Measurements from ENCODE around the gene ITGB7. TPM values are rescaled to one million over a fixed set of nuclear protein-coding genes. Genes with fewer than 3 reads are reported as not detected.

The ITGB7 gene
- total and polyA plus RNA-seq, 2 donors: 9.5 to 18.9 TPM

Other genes starting within 250 kb of the ITGB7 start
- gene EIF4B, start 200.8 kb downstream of the ITGB7 start, total RNA-seq: 432 TPM
- 148 TPM for gene EIF4B, start 200.8 kb downstream of the ITGB7 start, polyA plus RNA-seq
- 2.3 TPM for gene TNS2, start 157.2 kb downstream of the ITGB7 start, total RNA-seq
- 40.4 TPM for gene TNS2, start 157.2 kb downstream of the ITGB7 start, polyA plus RNA-seq
- 9.1 TPM for gene SPRYD3, start 127.9 kb downstream of the ITGB7 start, total RNA-seq
- 17.3 TPM for gene SPRYD3, start 127.9 kb downstream of the ITGB7 start, polyA plus RNA-seq
- gene IGFBP6, start 109.6 kb downstream of the ITGB7 start, total RNA-seq: 10.0 TPM
- 27.4 TPM for gene IGFBP6, start 109.6 kb downstream of the ITGB7 start, polyA plus RNA-seq
- gene SOAT2, start 103.8 kb downstream of the ITGB7 start, total RNA-seq: 0.61 TPM
- gene SOAT2, start 103.8 kb downstream of the ITGB7 start, polyA plus RNA-seq: 0.71 TPM
- 22.6 TPM for gene ZNF740, start 26.5 kb downstream of the ITGB7 start, total RNA-seq
- 10.3 TPM for gene ZNF740, start 26.5 kb downstream of the ITGB7 start, polyA plus RNA-seq
- 7.6 TPM for gene CSAD, start 26.3 kb downstream of the ITGB7 start, total RNA-seq
- 61.7 TPM for gene CSAD, start 26.3 kb downstream of the ITGB7 start, polyA plus RNA-seq
- gene RARG, start 25.0 kb upstream of the ITGB7 start, total RNA-seq: 4.6 TPM
- gene RARG, start 25.0 kb upstream of the ITGB7 start, polyA plus RNA-seq: 8.5 TPM
- gene ESPL1, start 61.0 kb upstream of the ITGB7 start, total RNA-seq: 8.9 TPM
- 1.7 TPM for gene ESPL1, start 61.0 kb upstream of the ITGB7 start, polyA plus RNA-seq
- 816 TPM for gene PFDN5, start 88.3 kb upstream of the ITGB7 start, total RNA-seq
- gene PFDN5, start 88.3 kb upstream of the ITGB7 start, polyA plus RNA-seq: 1,604 TPM
- 53.0 TPM for gene MYG1, start 92.4 kb upstream of the ITGB7 start, total RNA-seq
- 57.9 TPM for gene MYG1, start 92.4 kb upstream of the ITGB7 start, polyA plus RNA-seq
- gene AAAS, start 114.4 kb upstream of the ITGB7 start, total RNA-seq: 52.7 TPM
- 53.3 TPM for gene AAAS, start 114.4 kb upstream of the ITGB7 start, polyA plus RNA-seq
- not detected for gene SP7, start 129.1 kb upstream of the ITGB7 start, total RNA-seq
- 0.02 TPM for gene SP7, start 129.1 kb upstream of the ITGB7 start, polyA plus RNA-seq
- 37.4 TPM for gene SP1, start 172.9 kb upstream of the ITGB7 start, total RNA-seq
- gene SP1, start 172.9 kb upstream of the ITGB7 start, polyA plus RNA-seq: 17.6 TPM
- gene AMHR2, start 216.6 kb upstream of the ITGB7 start, total RNA-seq: 0.05 TPM
- 0.14 TPM for gene AMHR2, start 216.6 kb upstream of the ITGB7 start, polyA plus RNA-seq
- 65.8 TPM for gene PRR13, start 234.5 kb upstream of the ITGB7 start, total RNA-seq
- gene PRR13, start 234.5 kb upstream of the ITGB7 start, polyA plus RNA-seq: 222 TPM
- 263 TPM for gene PCBP2, start 244.9 kb upstream of the ITGB7 start, total RNA-seq
- gene PCBP2, start 244.9 kb upstream of the ITGB7 start, polyA plus RNA-seq: 606 TPM